8988T (cell line): ENCODE measurements around the gene DAPK2.
"Not testable (repeated sequence)": the region's sequence is repeated elsewhere in the genome, so short reads cannot be mapped to it uniquely, and the experiment has no call there.

Experiments
- DNase-seq: peaks from one replicate; pipeline ENCODE4 v3.0.0; 2011

The DAPK2 gene

DNA sequence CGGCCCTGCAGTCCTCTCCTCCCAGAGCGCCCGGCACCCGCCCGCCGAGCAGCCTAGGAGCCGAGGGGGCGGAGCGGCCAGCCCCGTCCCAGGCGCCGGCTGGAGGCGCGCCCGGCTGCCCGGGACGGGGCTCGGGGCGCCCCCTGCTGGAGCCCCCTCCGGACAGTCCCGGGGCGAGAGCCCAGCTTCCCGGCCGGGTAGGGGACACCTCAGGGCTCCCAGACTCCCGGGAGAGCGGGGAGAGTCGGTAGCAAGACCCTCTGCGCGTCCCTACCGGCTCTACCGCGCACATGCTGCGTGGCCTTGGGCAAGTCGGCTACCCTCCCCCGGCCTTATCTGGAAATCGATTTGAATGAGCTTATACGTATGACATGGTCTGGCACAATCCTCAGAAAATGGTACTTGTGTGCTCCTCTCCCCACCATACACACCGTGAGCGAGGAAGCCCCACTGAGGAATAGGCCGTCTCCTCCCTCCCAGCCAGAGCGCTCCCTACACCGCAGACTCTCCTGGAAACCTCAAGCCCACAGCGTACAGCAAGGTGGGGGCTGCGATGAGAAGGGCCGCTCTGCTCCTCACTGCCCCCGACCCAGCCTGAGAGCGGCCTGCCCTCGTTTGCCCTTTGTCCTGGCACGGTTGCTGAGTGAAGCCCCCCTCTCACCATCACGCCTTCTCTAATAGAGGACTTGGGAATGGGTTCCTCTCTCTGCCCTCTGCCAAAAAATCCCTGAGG lies at the start of gene DAPK2:
Gene DAPK2, minus strand, starts transcription at position 65 of the 733 bp plus-strand sequence. CDS start 6,224 bp downstream, outside the sequence.
- peak; percentile 88 for DNase-seq

DNA sequence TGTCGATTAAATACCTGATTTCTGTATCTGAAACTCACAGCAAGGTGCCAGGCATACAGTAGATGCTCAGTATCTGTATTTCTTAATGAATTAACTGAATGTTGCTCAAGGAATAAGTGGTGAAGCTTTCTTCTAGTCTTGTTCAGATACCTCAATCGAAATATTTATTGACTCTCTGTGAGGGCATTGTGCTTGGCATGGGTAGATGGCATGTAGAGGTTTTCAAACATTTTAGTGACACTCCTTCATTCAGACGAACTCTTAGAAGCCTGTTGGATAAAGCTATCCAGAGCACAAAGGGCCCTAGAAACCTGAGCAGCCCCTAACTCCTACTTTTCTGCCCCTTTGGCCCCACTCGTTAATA lies 49.1 kb upstream of the DAPK2 start:
- DNase-seq, result no peak

DNA sequence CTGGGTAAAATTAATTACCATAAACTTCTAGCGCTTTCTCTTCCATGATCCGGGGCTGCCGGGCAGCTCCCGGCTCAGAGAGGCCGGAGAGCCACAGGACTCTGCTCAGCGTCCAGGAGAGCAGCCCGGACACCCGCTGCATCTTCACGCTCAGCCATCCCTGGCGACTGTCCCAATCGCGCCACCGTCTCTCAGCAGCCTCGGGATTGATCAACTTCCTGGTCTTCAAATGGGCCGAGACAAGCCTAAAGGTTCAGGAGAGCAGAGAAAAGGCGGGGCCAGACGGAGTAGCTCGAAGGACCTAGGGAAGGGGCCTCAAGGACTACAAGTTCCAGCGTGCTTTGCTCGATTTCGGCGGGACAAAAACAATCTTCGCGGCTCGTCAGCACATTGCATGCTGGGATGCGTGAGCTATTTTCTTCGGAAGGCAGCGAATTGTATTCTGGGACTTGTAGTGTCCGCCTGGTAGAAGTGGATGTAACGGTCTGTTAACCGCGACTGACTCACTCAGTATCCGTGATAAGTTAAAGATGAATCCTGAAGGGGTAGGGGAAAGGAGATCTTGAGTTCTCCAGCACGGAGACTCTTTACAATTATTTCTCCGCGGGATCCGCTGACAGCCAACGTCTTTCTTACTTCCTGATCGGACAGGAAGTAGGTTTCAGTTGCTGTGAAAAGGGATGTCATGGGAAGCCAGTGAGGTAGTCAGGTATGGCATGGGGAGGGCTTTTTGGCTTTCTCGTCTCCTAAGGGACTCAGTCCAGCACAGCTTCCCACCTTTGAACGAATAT lies 47.5 kb upstream of the DAPK2 start, which contains the start of gene CIAO2A:
Gene CIAO2A, minus strand, starts transcription at position 212 of the 791 bp plus-strand sequence. Its CDS starts 70 bp downstream, at position 142.
- peak; percentile 42 for DNase-seq

DNA sequence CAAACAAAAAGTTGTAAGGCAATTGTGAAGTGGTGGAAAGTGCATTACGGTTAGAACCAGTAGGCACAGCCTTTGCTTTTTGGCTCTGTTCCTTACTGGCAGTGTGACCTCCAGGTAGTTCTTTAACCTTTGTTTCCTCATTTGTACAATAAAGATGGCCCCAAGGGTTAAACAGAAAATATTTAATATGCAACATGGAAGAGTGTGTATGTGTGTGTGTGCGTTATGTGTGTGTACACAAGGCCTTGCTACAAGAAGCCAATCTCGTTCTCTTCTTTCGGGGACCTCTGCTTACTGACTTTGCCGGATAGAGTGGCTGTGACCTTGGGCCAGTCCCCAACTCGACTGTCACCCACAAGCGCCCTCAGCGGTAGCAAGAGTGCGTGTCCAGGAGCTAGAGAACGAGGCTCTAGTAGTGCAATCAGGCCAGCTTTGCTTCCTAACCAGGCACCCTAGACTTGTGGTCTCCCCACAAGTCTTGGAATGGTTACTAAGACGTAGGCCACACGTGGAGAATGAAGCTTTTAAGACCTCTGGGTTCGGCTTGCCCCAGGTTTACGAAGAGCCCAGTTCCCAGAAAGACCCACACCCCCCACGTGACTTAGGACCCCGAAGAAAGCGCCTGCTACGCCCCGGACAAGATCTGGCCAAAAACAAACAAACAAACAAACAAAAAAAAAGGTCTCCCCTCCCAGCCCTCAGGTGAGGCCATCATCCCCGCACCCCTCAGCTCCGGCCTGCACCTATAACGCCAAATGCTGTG lies 46.8 kb upstream of the DAPK2 start:
- DNase-seq, result no peak

DNA sequence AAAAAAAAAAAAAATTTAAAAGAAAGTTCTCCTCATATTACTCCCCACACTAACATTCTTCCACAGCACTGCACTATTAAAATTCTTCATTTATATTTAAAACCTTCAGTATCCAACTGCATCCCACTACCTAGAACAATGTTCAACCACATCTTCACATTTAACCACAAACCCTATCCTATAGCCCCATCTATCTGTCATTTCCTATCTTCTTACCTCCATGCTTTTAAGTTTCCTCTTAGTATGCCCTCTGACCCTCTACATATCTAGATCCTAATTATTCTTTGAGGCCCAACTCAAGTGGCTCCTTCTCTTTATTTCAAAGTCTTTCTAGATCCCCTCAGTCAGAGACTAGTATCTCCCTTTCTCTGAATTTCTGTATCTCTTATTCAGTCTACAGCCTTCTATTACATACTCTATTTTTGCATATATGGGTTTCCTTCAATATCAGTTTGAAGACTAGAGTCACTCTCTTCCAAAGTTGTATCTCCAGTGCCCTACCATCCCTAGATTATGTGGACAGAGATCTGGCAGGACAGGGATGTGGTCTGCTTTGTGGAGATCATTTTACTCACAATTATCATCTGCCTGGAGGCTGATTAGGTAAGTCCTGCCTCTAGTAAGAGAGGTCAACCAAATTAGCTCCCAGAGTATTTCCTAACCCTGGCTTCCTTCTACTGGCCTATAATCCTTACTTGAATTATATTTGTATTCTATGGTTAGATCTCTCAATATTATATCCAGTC lies 46.0 kb upstream of the DAPK2 start:
- DNase-seq, result no peak

DNA sequence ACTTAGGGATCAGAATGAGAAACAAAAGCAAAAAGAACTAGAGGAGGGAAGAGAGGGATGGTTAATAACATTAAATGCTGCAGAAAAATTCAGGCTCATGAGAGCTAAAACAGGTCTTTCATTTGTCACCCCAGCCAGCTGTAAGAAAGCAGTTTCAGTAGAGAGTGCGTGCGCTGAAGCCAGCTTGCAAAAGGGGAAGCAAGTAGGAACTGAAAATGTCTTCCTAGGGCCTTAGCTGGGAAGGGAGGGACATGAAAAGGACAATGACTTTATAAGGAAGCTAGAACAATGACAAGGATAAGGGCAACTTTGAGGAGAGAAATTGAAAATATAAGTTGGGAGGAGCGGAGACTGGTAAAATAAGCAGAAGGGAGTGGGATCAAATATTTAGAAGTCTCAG lies 44.2 kb upstream of the DAPK2 start:
- DNase-seq, result no peak

DNA sequence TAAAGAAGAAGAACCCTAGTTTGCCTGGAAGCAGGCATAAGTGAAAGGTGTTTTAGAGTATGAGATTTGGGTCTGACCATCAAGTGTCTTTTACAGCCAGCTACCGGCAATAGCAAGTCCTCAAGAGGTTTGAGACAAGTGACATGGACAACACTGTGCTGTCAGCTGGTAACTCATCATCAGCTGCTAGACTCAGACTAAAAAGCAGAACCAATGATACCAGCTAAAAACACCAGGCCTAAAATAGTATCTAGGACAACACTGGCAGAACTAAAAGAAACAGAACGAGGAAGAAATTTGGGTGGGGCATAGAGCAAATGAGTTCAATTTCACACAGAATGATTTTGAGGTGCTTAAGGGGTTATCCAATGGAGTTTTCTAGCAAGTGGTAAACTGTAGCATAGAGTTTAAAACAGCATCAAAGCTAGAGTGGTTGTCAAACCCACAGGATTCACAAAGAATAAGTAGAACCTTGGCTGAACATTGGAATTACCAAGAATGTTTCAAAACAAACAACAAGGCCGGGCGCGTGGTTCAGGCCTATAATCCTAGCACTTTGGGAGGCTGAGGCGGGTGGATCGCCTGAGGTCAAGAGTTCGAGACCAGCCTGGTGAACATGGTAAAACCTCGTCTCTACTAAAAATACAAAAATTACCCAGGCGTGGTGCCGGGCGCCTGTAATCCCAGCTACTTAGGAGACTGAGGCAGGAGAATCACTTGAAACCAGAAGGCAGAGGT lies 43.4 kb upstream of the DAPK2 start:
- no peak for DNase-seq

DNA sequence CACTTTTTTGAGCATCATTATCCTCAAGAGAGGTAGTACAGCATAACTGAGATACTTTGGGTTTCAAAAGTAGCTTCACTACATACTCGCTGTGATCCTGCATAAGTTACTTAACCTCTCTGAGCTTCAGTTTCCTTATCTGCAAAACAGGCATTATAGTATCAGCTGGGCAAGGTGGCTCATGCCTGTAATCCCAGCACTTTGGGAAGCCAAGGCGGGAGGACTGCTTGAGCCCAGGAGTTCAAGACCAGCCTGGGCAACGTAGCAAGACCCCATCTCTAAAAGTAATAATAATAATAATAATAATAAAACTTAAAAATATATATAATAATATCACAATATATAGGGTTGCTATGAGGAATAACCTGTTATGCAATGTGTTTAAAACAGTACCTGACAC lies 36.5 kb upstream of the DAPK2 start:
- DNase-seq, result no peak

DNA sequence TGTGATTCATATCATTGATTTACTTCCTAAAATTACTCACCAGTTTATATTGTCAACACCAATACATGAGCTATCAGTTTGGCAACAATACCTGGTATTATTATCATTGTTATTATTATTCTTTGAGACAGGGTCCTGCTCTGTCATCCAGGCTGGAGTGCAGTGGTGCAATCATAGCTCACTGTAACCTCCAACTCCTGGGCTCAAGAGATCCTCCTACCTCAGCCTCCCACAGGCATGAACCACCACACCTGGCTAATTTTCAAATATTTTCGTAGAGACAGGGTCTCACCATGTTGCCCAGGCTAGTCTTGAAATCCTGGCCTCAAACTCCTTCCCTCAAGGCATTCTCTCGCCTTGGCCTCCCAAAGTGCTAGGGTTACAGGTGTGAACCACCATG lies 27.2 kb upstream of the DAPK2 start:
- not testable (repeated sequence) for DNase-seq

DNA sequence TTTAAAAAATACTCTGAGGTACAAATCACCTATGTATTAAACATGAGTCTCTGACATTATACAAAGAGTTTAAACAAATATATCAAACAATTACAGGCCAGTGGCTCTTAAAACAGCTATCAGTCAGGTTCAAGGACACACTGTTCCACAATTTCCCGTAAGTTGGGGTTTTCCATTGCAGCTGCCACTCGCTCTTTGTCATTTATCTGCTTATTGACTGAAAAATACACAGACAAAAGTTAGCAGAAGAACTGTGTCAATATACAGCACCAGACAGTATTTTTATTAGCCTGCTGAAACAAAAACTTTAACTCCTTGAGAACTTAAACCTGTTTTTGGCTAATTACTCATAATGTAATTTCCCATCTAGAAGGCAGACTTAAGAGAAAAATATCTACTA lies 26.5 kb upstream of the DAPK2 start:
- DNase-seq, result no peak

DNA sequence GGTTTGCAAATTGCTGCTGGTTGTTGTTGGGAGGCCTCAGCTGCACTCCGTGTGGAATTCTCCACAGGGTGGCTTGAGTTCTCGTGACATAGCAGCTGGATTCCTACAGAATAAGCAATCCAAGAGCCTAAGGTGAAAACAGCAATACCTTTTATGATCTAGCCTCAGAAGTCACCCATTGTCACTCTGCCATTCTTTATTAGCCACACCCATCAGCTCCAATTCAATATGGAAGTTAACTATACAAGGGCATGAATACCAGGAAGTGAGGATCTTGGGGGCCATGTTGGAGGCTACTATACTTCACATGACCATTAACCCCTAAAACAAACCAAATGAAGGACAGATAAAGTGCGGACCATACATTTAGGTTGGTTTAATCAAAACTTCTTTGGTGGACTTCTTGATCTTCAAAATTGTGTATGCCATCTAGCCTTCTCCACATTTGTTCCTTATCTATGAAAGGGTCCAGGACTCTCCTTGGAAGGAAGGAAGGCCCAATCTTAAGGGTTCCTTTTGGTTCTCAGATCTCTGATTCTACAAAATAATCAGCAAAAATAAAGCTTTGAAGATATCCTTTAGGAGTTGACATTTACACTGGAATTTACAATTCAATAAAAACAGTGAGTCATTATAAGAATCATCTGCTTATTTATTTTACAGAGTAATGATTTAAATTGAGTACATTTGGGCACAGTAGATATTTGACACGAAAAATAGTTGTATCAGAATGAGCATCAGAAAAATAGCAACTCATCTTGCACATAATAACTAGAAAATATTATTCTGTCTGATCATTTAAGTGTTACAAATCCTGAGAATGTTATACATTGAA lies 25.9 kb upstream of the DAPK2 start:
- DNase-seq, result no peak

DNA sequence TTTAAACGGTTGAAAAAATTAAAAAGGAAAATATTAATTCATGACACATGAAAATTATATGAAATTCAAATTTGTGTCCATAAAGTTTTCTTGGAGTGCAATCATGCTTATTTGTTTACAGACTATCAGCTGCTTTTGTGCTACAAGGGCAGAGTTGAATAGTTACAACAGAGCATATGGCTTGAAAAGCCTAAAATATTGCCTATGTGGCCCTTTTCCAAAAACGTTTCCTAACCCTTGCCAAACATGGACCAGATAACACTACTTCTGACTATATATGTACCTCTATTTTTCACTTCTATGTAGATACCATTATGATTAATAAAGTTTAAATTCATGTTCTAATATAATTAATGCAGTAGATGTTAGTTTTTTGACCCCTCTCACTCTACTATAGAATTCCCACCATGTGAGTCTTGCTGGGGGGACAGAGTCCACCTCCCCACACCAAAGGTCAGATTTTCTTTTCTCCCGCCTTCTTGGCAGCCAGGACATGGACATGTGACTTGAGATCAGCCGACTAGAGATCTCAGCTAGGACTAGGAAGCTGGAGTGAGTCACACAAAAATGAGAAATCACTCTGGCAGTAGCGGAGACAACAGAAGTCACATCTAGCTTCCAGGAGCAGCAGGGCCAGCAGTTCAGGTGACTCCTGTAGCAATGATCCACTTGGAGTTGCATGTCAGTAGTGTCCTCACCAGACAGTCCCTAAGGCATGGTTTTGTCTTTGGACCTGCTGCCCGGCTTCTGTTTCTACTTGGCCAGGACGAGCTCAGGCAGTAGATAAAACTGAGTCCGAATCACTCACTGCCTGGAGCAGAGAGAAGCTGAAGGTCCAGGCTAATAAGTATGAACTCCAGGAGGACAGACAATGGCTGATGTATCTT lies 24.9 kb upstream of the DAPK2 start:
- no peak for DNase-seq

DNA sequence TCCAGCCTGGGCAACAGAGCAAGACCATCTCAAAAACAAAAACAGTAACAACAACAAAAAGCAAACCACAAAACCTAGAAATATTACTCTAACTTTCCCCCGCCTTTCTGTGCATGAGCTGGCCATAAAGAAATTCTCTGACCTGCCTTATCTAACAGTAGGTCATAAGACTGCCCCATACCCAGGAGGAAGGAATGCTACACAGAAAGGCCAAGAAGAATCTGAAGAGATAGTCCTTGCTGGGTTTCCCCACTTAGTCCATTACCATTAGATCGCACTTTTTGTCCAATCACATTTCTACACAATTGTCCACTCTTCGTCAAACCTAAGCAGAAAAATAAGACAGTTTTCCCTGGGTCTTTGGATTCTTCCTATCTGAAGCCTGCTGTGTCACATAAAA lies 23.8 kb upstream of the DAPK2 start:
- no peak for DNase-seq

DNA sequence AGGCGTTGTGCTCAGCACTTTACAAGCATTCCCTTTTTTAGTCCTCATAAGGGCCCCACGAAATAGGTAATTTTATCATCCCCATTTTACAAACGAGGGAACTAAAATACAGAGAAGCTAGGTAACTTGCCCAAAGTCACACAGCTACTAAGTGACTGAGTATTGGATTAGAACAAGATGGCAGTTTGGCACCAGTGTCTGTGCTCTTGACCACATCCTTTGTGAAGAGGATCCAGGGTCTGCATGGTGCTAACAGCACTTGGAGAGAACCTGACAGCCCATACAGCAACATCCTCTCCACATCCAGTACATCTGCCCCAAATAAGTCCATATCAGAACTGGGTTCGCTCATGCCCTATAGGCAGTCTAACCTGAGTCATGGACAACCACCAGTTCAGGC lies 21.8 kb upstream of the DAPK2 start:
- no peak for DNase-seq

DNA sequence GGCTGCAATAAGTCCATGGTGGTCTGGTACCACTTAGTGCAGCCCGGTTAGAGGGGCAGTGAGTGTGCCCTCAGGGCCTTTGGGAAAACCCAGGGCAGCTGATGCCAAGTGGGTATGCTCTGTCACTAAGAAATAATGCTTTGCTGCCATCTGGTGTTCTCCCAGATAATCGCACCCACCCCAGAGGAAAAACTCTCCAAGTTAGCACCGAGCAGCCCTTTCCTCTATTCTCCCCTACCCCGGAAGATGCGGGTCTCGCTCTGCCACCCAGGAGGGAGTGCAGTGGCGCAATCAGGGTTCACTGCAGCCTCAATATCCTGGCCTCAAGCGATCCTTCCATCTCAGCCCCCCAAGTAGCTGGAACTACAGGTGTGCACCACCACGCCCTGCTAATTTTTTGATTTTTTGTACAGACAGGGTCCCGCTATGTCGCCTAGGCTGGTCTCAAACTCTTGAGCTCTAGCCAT lies 21.3 kb upstream of the DAPK2 start:
- no peak for DNase-seq

DNA sequence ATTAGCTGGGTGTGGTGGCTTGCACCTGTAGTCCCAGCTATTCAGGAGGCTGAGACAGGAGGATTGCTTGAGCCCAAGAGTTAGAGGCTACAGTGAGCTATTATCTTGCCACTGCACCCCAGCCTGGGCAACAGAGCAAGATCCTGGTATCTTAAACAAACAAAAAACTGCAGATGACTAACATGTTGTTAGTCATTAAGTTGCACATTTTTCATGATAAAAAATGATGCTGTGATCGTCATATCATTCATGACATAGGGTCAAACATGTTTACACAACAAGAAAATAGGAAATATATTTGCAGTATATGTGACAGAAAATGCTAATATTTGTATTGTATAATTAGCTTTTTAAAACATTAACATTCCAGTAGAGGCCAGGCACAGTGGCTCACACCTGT lies 20.2 kb upstream of the DAPK2 start:
- no peak for DNase-seq

DNA sequence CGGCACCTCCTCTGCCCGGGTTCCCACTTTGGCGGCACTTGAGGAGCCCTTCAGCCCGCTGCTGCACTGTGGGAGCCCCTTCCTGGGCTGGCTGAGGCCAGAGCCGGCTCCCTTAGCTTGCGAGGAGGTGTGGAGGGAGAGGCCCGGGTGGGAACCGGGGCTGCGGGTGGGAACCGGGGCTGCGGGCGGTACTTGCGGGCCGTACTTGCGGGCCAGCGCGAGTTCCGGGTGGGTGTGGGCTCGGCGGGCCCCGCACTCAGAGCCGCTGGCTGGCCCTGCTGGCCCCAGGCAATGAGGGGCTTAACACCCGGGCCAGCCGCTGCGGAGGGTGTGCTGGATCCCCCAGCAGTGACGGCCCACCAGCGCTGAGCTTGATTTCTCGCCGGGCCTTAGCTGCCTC lies 14.4 kb upstream of the DAPK2 start:
- no peak for DNase-seq

DNA sequence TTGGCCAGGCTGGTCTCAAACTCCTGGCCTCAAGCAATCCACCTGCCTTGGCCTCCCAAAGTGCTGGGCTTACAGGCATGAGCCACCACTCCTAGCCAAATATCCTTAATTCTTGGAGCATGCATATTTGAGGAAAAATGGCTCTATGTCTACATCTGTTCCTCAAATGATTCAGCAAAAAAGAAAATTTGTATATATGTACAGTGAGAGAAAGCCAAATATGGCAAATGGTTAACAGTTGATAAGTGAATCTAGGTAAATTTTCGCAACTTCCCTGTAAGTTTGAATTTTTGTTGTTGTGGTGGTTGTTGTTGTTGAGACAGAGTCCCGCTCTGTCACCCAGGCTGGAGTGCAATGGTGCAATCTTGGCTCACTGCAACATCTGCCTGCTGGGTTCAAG lies 12.8 kb upstream of the DAPK2 start:
- not testable (repeated sequence) for DNase-seq

DNA sequence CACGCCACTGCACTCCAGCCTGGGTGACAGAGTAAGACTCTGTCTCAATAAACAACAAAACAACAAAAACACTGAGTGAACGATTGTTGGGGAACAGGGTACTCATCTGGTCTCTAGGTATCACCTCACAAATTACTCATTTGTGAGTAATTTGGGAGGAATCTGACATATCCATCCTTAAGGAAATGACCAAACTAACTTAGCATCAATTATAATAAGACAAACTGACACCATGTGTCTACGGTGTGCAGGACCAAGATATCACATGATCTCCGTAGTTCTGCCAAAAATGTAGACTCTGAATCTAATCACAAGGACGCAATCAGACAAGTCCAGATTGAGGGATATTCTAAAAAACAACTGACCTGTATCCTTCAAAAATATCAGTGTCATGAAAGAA lies 12.0 kb upstream of the DAPK2 start:
- DNase-seq, result no peak

DNA sequence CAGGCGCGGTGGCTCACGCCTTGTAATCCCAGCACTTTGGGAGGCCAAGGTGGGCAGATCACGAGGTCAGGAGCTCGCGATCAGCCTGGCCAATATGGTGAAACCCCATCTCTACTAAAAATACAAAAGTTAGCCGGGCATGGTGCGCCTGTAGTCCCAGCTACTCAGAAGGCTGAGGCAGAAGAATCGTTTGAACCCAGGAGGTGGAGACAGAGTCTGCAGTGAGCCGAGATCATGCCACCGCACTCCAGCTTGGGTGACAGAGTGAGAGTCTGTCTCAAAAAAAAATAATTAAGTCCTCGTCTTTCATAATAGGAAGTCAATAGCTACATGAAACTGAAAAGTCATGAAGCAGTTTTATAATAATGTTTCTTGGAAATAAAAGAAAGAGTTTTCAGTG lies 7.4 kb upstream of the DAPK2 start:
- DNase-seq, result not testable (repeated sequence)
